GM12864 (cell line): ENCODE data around the gene GRIP1.

Experiments used
- DNase-seq: peaks from one replicate; pipeline ENCODE4 v3.0.0-alpha.2; 2011; ENCODE audit warnings: low read depth
- H3K4me3 ChIP-seq: 2 replicates; pipeline ENCODE4 v1.5.1; 2011; ENCODE audit warnings: mild to moderate bottlenecking, low read depth, low read length, control low read depth
- TF ChIP-seq, protein P1 (sequence below): IDR thresholded peaks from 2 replicates; pipeline ENCODE4 v1.5.1; 2011; ENCODE audit warnings: low read depth, mild to moderate bottlenecking, moderate library complexity, low read length, control low read depth, inconsistent platforms; ENCODE audit errors: missing control alignments

GRIP1 gene

DNA sequence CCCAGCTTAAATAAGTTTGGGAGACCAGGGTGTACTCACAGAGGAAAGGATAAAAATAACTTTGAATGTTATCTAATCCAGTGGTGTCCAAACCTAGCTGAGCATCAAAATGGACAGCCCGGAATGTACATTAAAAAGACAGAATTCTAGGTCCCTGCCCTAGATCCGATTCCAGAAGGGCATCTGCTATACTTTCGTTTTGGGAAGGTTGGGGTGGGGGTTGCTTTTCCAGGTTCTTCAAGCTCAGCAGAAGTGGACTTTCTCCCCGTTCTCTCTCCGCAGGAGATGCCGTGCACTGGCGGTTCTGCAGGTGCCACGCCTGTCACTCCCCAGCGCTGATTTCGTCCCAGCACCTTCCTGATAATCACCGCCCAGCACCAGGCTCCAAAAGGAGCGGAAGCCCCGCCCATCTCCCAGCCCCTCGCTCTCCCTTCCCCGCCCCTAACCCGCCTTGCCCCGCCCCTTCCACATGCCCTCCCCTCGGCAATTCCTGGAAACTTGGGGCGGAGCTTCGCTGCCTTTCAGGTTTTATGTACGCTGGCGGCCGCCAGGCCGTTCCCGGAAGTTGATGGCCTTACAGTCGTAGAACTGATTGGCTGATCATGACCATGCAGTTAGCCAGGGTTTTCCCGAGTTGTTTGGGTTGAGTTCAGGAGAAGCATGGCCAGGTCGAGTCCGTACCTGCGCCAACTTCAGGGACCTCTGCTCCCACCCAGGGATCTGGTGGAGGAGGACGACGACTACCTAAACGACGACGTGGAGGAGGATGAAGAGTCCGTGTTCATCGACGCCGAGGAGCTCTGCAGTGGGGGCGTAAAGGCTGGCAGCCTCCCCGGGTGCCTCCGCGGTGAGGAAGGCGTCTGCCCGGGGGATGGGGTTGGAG is 376.7 kb downstream of the GRIP1 start, which contains the start of gene HELB:
Gene HELB, plus strand, starts transcription at position 550 of the 883 bp plus-strand sequence. Its CDS starts 111 bp downstream, at position 661.
- peak within 1 kb of the TSS; percentile 85 for H3K4me3 ChIP-seq
- peak; percentile 94 for DNase-seq
- TF ChIP-seq, protein P1, sequence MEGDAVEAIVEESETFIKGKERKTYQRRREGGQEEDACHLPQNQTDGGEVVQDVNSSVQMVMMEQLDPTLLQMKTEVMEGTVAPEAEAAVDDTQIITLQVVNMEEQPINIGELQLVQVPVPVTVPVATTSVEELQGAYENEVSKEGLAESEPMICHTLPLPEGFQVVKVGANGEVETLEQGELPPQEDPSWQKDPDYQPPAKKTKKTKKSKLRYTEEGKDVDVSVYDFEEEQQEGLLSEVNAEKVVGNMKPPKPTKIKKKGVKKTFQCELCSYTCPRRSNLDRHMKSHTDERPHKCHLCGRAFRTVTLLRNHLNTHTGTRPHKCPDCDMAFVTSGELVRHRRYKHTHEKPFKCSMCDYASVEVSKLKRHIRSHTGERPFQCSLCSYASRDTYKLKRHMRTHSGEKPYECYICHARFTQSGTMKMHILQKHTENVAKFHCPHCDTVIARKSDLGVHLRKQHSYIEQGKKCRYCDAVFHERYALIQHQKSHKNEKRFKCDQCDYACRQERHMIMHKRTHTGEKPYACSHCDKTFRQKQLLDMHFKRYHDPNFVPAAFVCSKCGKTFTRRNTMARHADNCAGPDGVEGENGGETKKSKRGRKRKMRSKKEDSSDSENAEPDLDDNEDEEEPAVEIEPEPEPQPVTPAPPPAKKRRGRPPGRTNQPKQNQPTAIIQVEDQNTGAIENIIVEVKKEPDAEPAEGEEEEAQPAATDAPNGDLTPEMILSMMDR, result no peak

GRCh38 chr12:66297923-66298322 is 381.0 kb downstream of the GRIP1 start:
- H3K4me3 ChIP-seq, result no peak overlapping the region
- TF ChIP-seq, protein P1, result no peak
- no peak for DNase-seq
